GM18907 (cell line): ENCODE results near the gene DPCD.

Source experiments
- ATAC-seq: cut with Tn5 transposase; IDR thresholded peaks from one replicate; pipeline ENCODE4 v1.9.1; 2021; ENCODE audit warnings: mild to moderate bottlenecking, moderate library complexity; ENCODE audit not compliant: unreplicated experiment

The DPCD gene

GRCh38 chr10:101653536-101653935 is 65.4 kb downstream of the DPCD start:
- no peak for ATAC-seq

- ATAC-seq = no peak
Observed at GRCh38 chr10:101655570-101655969, 67.4 kb downstream of the DPCD start.

- ATAC-seq = no peak
Observed at GRCh38 chr10:101656890-101657289, 68.8 kb downstream of the DPCD start.

- ATAC-seq = no peak
Observed at GRCh38 chr10:101658975-101659374, 70.9 kb downstream of the DPCD start.
